Epithelial cell of proximal tubule (primary cell): ENCODE data around the gene ATP11C. TPM values are rescaled to one million over a fixed set of nuclear protein-coding genes. Genes with fewer than 3 reads are reported as not detected.
"Not testable (repeated sequence)": the region's sequence is repeated elsewhere in the genome, so short reads cannot be mapped to it uniquely, and the experiment has no call there.

Experiments
- DNase-seq: peaks from one replicate; pipeline ENCODE4 v3.0.0-alpha.2; 2011; ENCODE audit warnings: low read depth
- H3K4me3 ChIP-seq: 2 replicates; pipeline ENCODE4 v1.5.1; 2011; ENCODE audit warnings: low read depth, mild to moderate bottlenecking, low read length
- total RNA-seq: library from RNA; depleted of rRNA; stranded (reverse); fragments of >200 nt; gene quantifications from 2 replicates; pipeline ENCODE4 v1.2.3, GENCODE V29; 2015
- TF ChIP-seq, protein P1 (sequence below): conservative IDR thresholded peaks from 2 replicates; pipeline ENCODE4 v1.5.1; 2012; ENCODE audit warnings: low read depth, mild to moderate bottlenecking, low read length

The ATP11C gene
- total RNA-seq, 1 donor from 2014 or later, result 19.4 TPM

DNA sequence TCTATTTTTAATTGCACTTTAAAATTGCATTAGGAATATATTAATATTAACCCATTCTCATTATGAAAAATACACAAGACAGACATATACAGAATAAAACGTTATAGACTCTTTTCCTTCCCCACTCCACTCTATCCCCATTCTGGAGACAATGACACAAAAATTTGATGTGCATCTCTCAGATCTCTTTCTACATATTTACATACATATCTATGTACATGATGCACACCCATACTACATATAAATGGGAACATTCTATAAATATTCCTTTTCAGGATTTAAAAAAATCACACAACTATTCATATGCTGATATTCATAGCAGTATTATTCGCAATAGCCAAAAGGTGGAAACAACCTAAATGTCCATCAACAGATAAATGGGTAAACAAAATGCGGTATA, 34.9 kb upstream of the ATP11C start:
- TF ChIP-seq, protein P1, sequence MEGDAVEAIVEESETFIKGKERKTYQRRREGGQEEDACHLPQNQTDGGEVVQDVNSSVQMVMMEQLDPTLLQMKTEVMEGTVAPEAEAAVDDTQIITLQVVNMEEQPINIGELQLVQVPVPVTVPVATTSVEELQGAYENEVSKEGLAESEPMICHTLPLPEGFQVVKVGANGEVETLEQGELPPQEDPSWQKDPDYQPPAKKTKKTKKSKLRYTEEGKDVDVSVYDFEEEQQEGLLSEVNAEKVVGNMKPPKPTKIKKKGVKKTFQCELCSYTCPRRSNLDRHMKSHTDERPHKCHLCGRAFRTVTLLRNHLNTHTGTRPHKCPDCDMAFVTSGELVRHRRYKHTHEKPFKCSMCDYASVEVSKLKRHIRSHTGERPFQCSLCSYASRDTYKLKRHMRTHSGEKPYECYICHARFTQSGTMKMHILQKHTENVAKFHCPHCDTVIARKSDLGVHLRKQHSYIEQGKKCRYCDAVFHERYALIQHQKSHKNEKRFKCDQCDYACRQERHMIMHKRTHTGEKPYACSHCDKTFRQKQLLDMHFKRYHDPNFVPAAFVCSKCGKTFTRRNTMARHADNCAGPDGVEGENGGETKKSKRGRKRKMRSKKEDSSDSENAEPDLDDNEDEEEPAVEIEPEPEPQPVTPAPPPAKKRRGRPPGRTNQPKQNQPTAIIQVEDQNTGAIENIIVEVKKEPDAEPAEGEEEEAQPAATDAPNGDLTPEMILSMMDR, result no peak

DNA sequence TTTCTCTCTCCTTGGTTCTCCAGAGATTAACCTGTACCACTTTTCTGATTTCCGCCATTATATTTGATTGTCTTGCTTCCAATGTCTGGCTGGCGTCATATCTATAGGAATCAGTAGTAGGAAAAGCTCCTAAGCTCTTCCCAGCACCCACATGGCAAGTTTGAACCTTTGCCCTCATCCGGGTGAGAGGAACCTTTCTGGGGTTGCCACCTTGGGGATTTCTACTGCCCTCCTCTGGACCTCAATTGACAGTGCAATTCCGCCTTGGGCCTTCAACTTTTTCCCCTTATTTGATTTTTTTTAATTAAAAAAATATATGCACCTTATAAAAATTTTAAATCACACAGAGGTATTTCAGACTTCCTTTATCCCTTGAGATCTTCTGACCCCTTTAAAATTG, 34.4 kb upstream of the ATP11C start:
- H3K4me3 ChIP-seq, result no peak overlapping the region
- TF ChIP-seq, protein P1, result peak; percentile 41
- DNase-seq, result no peak

More for the DNA sequence above, 34.9 kb upstream of the ATP11C start:
- H3K4me3 ChIP-seq, result no peak overlapping the region
- DNase-seq, result no peak

DNA sequence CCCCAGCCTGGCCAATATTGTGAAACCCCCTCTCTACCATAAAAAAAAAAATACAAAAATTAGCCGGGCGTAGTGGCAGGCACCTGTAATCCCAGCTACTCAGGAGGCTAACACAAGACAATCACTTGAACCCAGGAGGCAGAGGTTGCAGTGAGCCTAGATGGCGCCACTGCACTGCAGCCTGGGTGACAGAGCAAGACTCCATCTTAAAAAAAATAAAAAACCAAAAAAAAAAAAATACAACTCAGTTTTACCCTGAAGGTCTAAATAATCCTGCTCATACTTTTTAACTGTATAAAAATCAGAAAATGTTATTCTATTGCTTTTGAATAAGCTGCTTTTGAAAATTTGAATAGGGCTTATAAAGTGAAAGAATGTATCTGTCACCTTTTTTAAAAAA, 33.3 kb upstream of the ATP11C start:
- H3K4me3 ChIP-seq, DNase-seq: not testable (repeated sequence)

DNA sequence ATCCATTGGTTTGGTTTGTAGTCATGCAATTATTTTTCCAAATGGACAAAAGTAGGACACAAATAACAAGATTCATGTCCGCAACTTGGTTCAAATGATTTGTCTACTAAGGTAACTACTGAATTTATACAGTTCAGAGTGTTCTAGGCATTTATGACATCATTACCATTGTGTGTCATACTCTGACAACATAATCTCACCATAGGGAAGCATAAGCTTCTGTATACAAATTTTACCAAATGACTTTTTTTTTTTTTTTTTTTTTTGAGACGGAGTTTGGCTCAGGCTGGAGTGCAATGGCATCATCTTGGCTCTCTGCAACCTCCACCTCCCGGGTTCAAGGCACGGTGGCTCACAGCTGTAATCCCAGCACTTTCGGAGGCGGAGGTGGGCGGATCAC, 32.6 kb upstream of the ATP11C start, which contains the start of gene CXorf66:
TSS of gene CXorf66 (minus strand) at position 101 of the 400 bp plus-strand sequence. CDS start at position 76, 25 bp downstream.
- TF ChIP-seq, protein P1, result no peak
- no peak within 1 kb of the TSS for H3K4me3 ChIP-seq
- no peak for DNase-seq

DNA sequence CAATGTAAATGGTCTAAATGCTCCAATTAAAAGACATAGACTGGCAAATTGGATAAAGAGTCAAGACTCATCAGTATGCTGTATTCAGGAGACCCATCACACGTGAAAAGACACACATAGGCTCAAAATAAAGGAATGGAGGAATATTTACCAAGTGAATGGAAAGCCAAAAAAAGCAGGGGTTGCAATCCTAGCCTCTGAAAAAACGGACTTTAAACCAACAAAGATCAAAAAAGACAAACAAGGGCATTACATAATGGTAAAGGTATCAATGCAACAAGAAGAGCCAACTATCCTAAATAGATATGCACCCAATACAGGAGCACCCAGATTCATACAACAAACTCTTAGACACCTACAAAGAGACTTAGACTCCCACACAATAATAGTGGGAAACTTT, 28.2 kb upstream of the ATP11C start:
- not testable (repeated sequence) for DNase-seq

DNA sequence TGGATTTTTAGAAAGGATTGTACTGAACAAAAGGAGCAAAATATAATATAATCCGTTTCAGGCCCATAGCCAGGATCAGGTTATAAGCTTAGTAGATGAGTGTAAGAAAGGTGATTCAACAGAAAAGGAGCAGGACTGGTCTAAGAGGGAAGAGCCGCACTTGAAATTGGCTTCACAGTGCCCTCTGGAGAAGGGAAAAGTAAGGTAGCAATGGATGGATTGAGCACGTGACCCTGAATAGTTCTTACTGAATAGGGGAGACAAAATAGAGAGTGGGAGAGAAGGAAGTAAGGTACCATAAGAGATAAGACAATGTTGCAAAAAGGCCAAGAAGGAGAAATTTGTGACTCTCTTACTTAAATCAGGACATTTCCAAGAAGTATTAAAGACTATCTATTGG, 16.9 kb upstream of the ATP11C start:
- no peak for DNase-seq
- no peak overlapping the region for H3K4me3 ChIP-seq
- TF ChIP-seq, protein P1, result peak; percentile 22

More for the DNA sequence above, 28.2 kb upstream of the ATP11C start:
- not testable (repeated sequence) for H3K4me3 ChIP-seq

DNA sequence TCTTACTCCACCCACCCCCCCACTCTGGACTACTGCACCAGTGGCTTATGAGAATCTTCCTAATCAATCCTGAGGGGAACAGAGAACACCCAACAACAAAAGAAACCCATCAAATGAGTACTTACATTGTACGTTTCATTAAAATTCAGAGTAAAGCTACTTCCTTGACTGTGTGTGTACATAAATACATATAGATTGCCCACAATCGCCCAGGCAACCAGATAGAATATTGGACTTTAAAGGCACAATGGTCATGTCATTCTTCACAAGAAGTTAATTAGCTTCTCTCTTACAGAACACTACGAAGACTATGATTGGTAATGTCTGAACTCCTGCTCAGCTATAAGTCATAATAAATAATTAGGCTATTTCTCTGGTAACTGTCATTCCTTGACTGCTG, 12.2 kb upstream of the ATP11C start:
- TF ChIP-seq, protein P1, result no peak

DNA sequence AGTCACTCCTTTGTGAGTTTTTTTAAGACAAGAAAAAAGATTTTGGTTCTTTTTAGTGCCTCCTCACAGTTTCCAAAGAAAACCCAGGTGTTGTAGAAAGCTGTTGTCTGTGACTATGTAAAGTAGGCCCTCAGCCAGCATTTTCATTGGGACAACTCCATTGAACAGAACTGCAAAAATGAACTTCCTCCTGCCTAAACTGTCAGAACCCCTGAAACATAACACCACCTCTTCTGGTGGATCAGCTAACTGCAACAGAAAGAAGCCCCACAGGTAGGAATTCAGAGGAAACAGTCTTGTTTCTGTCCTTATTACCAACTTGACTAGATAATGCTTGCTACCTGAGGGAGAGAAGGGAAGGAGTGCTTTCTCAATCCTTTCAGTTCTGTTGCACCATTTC, 3.4 kb upstream of the ATP11C start:
- no peak for DNase-seq
- TF ChIP-seq, protein P1, result peak; percentile 28
- no peak overlapping the region for H3K4me3 ChIP-seq

More for the DNA sequence above, 12.2 kb upstream of the ATP11C start:
- H3K4me3 ChIP-seq, result no peak overlapping the region
- no peak for DNase-seq
